ENCODE data around the gene KRTAP5-3. TPM values are rescaled to one million over a fixed set of nuclear protein-coding genes. Genes with fewer than 3 reads are reported as not detected.

Gene KRTAP5-3
- total RNA-seq, 1 donor from 2014 or later = not detected

DNA sequence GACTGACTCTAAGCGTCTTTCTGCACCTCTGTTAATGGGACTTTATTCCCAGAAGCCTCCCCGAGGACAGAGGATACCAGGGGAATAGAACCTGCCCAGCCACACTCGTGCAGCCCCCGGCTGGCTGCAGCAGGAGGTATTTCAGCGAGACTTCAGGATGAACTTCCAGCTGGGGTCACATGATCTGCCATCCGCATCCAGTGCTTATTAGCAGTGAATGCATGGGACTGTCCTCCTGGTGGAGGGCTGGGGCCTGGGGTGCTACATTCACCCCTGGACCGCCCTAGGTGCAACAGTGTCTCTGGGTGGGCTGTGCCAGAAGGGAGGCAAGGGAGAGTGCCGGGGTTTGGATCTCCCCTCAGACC is 37.8 kb downstream of the KRTAP5-3 start:
- no peaks in the 10 kb centered on the region for H3K9me3 ChIP-seq (ENCODE audit: low read depth)
- no peak for TF ChIP-seq EZH2 (IDR thresholded peaks at IDR 0.05)
- TF ChIP-seq EZH2phosphoT487 (IDR thresholded peaks at IDR 0.05) = no peak
- TF ChIP-seq, protein P1, sequence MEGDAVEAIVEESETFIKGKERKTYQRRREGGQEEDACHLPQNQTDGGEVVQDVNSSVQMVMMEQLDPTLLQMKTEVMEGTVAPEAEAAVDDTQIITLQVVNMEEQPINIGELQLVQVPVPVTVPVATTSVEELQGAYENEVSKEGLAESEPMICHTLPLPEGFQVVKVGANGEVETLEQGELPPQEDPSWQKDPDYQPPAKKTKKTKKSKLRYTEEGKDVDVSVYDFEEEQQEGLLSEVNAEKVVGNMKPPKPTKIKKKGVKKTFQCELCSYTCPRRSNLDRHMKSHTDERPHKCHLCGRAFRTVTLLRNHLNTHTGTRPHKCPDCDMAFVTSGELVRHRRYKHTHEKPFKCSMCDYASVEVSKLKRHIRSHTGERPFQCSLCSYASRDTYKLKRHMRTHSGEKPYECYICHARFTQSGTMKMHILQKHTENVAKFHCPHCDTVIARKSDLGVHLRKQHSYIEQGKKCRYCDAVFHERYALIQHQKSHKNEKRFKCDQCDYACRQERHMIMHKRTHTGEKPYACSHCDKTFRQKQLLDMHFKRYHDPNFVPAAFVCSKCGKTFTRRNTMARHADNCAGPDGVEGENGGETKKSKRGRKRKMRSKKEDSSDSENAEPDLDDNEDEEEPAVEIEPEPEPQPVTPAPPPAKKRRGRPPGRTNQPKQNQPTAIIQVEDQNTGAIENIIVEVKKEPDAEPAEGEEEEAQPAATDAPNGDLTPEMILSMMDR (IDR thresholded peaks at IDR 0.05) = no peak
- H3K4me3 ChIP-seq = no peak overlapping the region
- Mint-ChIP-seq H3K27ac (no peak overlapping the region), H3K27me3 (ENCODE audit: insufficient read depth, low read depth) (peaks cover 28% of the 10 kb centered on the region), H3K36me3 (no peaks in the 10 kb centered on the region), H3K4me1 (peaks cover 17% of the 10 kb centered on the region), H3K9me3 (no peaks in the 10 kb centered on the region), H3K4me3 (peak overlapping the region; percentile 75)
- H3K27me3 ChIP-seq = peaks cover 72% of the 10 kb centered on the region
- no peak overlapping the region for H3K27ac ChIP-seq
- H2AFZ ChIP-seq (replicated peaks) = no peak overlapping the region
- peaks cover 23% of the 10 kb centered on the region for H3F3A ChIP-seq (ENCODE audit: low read depth)
- peak overlapping the region; percentile 80 for H3K4me2 ChIP-seq
- DNase-seq (ENCODE audit: low spot score) = no peak
- H3K79me2 ChIP-seq (ENCODE audit: low read depth) = no peaks in the 10 kb centered on the region
- H4K20me1 ChIP-seq (ENCODE audit: low read depth) = peaks cover 38% of the 10 kb centered on the region
- H3K9ac ChIP-seq = no peak overlapping the region
- no peaks in the 10 kb centered on the region for H3K36me3 ChIP-seq
- H3K4me1 ChIP-seq = peaks cover 25% of the 10 kb centered on the region

DNA sequence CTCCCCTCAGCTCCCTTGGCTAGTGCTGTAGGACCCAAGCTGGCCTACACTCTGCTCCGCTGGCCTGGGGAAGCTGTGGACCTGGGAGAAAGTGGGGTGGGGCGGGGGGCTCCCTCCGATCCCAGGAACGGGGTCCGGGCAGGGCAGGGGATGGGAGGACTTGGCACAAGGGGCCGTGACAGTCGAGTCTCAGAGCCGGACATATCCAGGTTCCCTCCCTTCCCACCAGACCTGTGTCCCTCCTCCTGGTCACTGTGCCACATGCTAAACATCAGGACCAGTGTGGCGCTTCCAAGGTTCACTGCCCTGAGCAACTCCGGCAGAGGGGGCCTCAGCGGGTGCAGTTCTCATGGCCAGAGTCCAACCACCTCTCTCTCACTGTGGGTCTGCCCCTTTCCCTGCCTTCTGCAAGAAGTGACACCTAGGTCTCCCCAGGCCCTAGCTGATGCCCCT is 38.2 kb downstream of the KRTAP5-3 start:
- Histone ChIP-seq H3K4me1 (peaks cover 25% of the 10 kb centered on the region), H3K36me3 (no peaks in the 10 kb centered on the region), H3K4me3 (no peak overlapping the region), H4K20me1 (ENCODE audit: low read depth) (peaks cover 38% of the 10 kb centered on the region), H3K27ac (no peak overlapping the region), H2AFZ (replicated peaks) (no peak overlapping the region), H3K79me2 (ENCODE audit: low read depth) (no peaks in the 10 kb centered on the region), H3K4me2 (no peak overlapping the region), H3K27me3 (peaks cover 72% of the 10 kb centered on the region), H3K9ac (no peak overlapping the region), H3K9me3 (ENCODE audit: low read depth) (no peaks in the 10 kb centered on the region), H3F3A (ENCODE audit: low read depth) (peaks cover 23% of the 10 kb centered on the region)
- Mint-ChIP-seq H3K4me3 (peak overlapping the region; percentile 75), H3K27me3 (ENCODE audit: insufficient read depth, low read depth) (peaks cover 25% of the 10 kb centered on the region), H3K36me3 (no peaks in the 10 kb centered on the region), H3K9me3 (no peaks in the 10 kb centered on the region), H3K4me1 (peaks cover 17% of the 10 kb centered on the region), H3K27ac (no peak overlapping the region)
- DNase-seq (ENCODE audit: low spot score) = no peak
- TF ChIP-seq, protein P1 (IDR thresholded peaks at IDR 0.05) = no peak
- no peak for TF ChIP-seq EZH2 (IDR thresholded peaks at IDR 0.05)
- no peak for TF ChIP-seq EZH2phosphoT487 (IDR thresholded peaks at IDR 0.05)

DNA sequence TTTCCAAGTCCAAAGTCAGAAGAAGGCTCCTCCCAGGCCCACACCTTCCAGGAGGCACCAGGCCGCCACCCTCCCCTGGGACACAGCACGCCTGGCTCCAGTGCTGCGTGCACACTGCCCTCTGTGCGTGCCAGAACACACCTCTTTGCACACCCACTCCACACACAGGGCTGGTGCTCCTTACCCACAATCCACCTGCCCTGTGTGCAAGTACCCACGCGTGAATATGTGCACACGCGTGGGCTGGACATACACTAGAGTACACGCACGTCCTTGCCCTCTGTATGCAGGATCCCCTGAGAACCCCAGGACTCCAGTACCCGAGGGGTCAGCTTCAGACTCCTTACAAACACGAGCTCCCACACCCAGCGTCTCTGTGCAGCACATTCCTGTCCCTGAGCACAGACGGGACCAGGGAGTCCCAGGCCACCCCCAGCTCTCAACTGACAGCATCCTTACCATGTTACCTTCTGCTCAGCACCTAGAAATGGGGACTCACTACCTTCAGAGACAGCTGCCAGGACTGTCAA is 38.9 kb downstream of the KRTAP5-3 start:
- Mint-ChIP-seq H3K9me3 (no peaks in the 10 kb centered on the region), H3K4me1 (peaks cover 17% of the 10 kb centered on the region), H3K27me3 (ENCODE audit: insufficient read depth, low read depth) (peaks cover 21% of the 10 kb centered on the region), H3K27ac (peak overlapping the region; percentile 50), H3K4me3 (peak overlapping the region; percentile 75), H3K36me3 (no peaks in the 10 kb centered on the region)
- H3K27ac ChIP-seq = no peak overlapping the region
- peaks cover 23% of the 10 kb centered on the region for H3F3A ChIP-seq (ENCODE audit: low read depth)
- no peak for DNase-seq (ENCODE audit: low spot score)
- peaks cover 30% of the 10 kb centered on the region for H3K4me1 ChIP-seq
- no peak overlapping the region for H3K4me2 ChIP-seq
- no peaks in the 10 kb centered on the region for H3K36me3 ChIP-seq
- H3K9ac ChIP-seq = no peak overlapping the region
- H3K79me2 ChIP-seq (ENCODE audit: low read depth) = no peaks in the 10 kb centered on the region
- no peak overlapping the region for H3K4me3 ChIP-seq
- no peaks in the 10 kb centered on the region for H3K9me3 ChIP-seq (ENCODE audit: low read depth)
- TF ChIP-seq EZH2phosphoT487 (IDR thresholded peaks at IDR 0.05) (no peak), EZH2 (IDR thresholded peaks at IDR 0.05) (no peak)
- TF ChIP-seq, protein P1 (IDR thresholded peaks at IDR 0.05) = no peak
- H4K20me1 ChIP-seq (ENCODE audit: low read depth) = peaks cover 36% of the 10 kb centered on the region
- H3K27me3 ChIP-seq = peaks cover 70% of the 10 kb centered on the region
- H2AFZ ChIP-seq (replicated peaks) = no peak overlapping the region
